Measurements from ENCODE around the gene UBAP1.
"Not testable (repeated sequence)": the region's sequence is repeated elsewhere in the genome, so short reads cannot be mapped to it uniquely, and the experiment has no call there.

The UBAP1 gene

DNA sequence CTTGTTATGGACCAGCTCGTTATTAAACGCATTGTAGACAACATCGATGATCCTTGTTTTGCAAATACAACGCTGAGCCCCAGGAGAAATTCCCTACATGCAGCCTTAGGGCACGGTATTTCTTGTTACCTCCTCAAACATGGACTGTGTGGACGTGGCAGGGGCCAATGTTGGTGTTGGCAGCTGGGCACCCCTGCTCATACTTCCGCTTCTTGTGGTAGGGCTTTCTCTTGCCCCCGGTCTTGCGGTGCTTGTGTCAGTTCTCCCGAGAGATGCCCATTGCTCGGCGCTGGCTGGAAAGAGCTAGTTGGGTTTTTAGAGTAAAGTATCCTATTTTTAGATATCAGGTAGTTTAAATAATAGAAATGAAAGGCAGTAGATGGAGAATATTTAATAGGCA, 45.5 kb downstream of the UBAP1 start:
- no peak for DNase-seq (ENCODE audit: low read depth)

- not testable (repeated sequence) for DNase-seq (ENCODE audit: low read depth)
Measured at GRCh38 chr9:34226144-34226760, 47.4 kb downstream of the UBAP1 start.

- DNase-seq (ENCODE audit: low read depth), result peak; percentile 49
Measured at GRCh38 chr9:34227445-34227844, 48.6 kb downstream of the UBAP1 start.

- DNase-seq (ENCODE audit: low read depth), result no peak
Measured at GRCh38 chr9:34230556-34230955, 51.7 kb downstream of the UBAP1 start.

- no peak for DNase-seq (ENCODE audit: low read depth)
Measured at GRCh38 chr9:34232201-34232600, 53.4 kb downstream of the UBAP1 start.

DNA sequence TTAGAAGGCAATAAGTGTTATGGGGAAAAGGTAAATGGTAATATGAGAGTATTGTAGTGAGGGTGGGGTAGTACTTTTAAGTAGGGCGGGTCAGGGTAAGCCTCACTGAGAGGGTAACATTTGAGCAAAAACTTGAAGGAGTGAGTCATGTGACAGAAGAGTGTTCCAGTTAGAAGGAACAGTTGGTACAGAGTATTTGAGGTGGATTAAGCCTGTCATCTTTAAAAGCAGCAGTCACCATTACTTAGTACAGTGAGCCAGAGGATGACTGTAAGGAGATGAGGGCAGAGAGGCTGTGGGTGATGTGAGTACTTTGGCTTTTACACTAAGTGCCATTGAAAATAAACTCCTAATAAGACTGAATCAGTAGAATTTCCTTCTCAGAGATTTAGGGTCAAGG, 54.8 kb downstream of the UBAP1 start:
- DNase-seq (ENCODE audit: low read depth), result no peak

DNA sequence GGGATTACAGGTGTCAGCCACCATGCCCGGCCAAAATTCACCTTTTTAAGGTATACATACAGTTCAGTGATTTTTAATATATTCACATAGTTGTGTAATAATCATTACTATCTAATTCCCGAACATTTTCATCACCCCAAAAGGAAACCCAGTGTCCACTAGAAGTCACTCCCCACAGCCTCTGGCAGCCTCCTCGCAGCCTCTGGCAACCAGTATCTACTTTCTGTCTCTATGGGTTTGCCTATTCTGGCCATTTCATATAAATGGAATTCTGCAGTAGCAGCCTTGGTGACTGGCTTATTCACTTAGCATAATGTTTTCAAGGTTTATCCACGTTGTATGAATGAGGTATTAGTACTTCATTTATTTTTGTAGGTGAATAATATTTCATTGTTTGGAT, 59.0 kb downstream of the UBAP1 start:
- DNase-seq (ENCODE audit: low read depth), result no peak

- no peak for DNase-seq (ENCODE audit: low read depth)
Measured at GRCh38 chr9:34240006-34240405, 61.2 kb downstream of the UBAP1 start.

DNA sequence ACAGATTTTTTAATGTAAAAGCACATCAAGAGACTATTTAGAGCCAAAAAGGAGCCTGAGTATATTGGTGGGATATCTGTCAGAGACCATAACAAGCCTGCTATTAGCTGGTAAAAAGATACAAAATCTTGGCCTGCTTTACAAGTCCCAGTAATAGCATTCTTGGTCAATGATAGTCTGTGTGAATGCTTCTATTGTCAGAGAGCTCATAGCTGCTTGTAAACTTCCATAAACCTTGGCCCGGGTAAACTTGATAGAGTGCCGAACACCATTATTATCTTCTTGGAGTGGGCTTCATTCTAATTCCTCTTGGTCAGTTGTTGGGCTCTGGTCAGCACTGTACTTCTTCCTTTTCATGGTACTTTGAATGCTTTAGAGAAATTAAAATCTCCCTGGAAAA, 64.0 kb downstream of the UBAP1 start:
- DNase-seq (ENCODE audit: low read depth), result no peak

GRCh38 chr9:34245212-34245611, 66.4 kb downstream of the UBAP1 start:
- not testable (repeated sequence) for DNase-seq (ENCODE audit: low read depth)

- DNase-seq (ENCODE audit: low read depth), result no peak
Measured at GRCh38 chr9:34246453-34246852, 67.6 kb downstream of the UBAP1 start.

DNA sequence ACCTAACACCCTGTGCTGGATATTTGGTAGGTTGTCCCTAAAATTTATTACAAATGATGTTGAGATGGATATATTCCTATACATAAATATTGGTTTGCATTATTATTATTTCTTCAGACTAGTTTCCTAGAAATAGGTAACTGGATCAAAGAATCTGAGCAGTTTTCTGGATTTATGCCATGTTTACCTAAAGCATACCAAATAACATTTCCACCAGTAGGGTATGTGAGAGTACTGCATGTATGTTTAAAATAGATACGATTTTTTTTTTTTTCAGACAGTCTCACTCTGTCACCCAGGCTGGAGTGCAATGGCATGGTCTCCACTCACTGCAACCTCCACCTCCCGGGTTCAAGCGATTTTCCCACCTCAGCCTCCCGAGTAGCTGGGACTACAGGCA, 68.9 kb downstream of the UBAP1 start:
- DNase-seq (ENCODE audit: low read depth), result not testable (repeated sequence)

- no peak for DNase-seq (ENCODE audit: low read depth)
Measured at GRCh38 chr9:34249274-34249673, 70.4 kb downstream of the UBAP1 start.

DNA sequence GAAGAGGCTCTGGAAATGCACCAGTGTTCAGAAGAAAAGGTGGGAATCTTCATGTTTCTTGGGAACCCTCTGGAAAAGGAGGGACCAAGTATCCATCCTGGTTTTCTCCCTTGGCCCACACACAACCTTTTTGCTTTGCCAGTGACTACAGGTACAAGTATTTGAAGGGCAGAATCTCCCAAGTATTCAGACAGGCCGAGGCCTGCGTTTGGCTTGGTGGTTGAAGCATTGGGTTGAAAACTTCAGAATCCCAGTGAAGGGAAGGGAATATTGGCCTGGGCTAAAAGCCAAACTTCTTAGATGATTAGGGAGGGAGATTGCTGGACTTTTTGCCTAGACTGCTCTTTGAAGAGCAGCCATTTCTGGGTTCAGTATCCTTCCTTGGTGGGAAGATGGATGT, 71.9 kb downstream of the UBAP1 start:
- no peak for DNase-seq (ENCODE audit: low read depth)

- no peak for DNase-seq (ENCODE audit: low read depth)
Measured at GRCh38 chr9:34252016-34252415, 73.2 kb downstream of the UBAP1 start.

GRCh38 chr9:34252670-34253459, 74.0 kb downstream of the UBAP1 start:
- DNase-seq (ENCODE audit: low read depth), result no peak

DNA sequence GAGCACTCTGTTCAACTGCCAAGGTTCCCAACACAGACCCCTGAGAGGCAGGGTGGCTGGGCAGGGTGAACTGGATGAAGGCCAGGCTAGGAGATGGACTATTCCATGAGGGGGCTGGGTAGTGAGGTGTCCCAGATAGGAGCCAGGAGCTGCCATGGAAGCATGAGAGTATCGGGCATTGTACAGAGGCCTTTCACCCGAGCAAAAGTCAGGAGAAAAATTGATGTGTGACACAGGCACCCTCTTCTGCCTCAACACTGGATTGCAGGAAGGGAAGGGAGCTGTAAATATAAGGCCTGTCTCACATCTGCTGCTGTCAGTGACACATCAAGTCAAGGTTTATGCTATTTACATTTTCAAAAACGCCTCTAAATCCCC, 74.6 kb downstream of the UBAP1 start:
- no peak for DNase-seq (ENCODE audit: low read depth)

DNA sequence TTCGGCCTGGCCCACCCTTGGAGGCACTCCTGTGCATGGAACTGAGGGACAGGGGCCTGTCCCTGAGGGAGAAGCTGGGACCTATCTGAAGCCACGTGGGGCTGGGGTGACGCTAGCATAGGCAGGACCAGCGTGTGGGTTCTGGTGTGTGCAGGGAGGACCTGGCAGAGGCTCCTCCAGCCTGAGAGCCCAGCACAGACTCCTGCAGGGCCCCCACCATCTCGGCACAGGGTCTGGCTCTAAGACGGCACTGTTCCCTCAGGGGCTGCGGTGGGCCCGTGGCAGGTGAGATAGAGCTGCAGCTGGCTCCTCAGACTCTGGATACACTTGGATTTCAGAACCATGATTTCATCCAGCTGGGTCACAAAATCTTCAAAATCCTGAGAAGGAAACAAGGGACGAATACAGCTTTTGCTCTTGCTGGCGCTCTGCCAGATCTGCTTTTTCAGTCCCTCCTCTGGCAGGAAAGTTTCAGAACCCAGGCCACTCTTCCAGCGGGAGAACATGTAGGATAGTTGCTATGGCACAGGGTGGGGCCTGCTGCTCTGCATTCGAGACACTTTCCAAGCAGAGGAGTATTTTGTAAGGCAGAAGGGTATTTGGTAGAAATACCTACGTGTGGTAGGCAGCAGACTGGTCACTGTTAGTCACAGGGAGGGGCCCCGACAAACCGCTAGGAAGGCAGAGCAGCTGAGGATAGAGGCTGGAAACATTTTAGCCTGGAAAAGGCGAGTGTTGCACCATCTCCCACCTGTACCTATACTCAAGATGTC, 75.5 kb downstream of the UBAP1 start:
- DNase-seq (ENCODE audit: low read depth), result no peak

GRCh38 chr9:34254966-34255825, 76.4 kb downstream of the UBAP1 start:
- no peak for DNase-seq (ENCODE audit: low read depth)

DNA sequence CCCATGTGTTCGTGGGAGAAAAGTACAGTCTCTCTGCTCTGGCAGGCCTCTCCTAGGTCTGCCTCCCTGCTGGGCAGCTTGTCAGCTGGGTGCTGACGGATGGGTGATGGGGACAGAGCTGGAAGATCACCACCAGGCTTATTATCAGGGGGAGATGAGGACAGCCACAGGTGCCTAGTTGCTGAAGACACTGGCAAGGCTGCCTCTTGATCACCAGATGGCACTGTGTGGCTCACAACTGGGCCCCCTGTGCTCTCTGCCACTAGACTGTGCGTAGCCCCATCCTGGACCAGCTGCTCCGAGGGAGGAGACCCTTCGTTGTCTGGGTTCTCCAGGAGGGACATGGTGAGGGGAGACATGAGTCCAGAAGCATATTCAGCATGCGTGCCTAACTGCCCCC, 77.3 kb downstream of the UBAP1 start:
- no peak for DNase-seq (ENCODE audit: low read depth)

DNA sequence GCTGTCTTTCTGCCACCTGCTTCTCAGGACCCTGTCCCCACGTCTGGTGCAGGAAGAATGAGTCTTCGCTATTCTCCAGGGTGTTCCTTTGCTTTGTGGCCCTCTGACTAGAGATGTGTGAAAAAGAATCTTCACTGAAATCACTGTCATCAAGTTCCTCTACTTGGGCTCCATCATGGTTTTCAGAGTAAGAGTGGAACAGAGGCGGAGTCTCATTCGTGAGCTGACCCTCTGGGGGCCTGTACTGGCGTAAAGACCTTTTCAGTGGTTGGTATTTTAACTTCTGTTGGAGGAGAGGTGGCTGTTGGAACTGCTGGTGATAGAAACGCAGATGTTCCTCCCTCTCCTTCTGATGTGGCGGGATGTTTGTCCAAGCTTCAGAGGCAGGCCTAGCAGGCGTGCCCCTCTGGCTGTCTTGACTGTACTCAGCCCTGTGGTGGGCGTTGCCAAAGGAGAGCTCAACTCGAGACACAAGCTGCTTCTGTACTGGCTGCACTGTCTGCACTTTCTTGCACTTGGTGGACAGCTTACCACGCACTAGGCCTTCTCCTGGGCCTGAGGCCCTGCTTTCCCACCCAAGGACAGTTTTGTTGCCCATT, 78.2 kb downstream of the UBAP1 start:
- no peak for DNase-seq (ENCODE audit: low read depth)

GRCh38 chr9:34259315-34259714, 80.5 kb downstream of the UBAP1 start:
- DNase-seq (ENCODE audit: low read depth), result no peak

Measured in non-pigmented ciliary epithelial cell (primary cell).